ENCODE data around the gene IGF1R.

Gene IGF1R

GRCh38 chr15:98760112-98760826 is 111.9 kb downstream of the IGF1R start:
- Histone ChIP-seq H3K4me3 (ENCODE audit: low read depth in 1 of 2, low read length in 2 of 2) (no peak overlapping the region), H3K27me3 (ENCODE audit: insufficient read depth, low read length, poor library complexity) (no peaks in the 10 kb centered on the region), H3K27ac (ENCODE audit: low read length) (no peak overlapping the region), H2AFZ (ENCODE audit: low read depth, low read length) (no peak overlapping the region), H3K79me2 (ENCODE audit: insufficient read depth, low read length) (peaks cover 67% of the 10 kb centered on the region), H3K9ac (ENCODE audit: low read depth, low read length) (no peak overlapping the region), H3K36me3 (ENCODE audit: insufficient read depth, low read length) (no peaks in the 10 kb centered on the region), H4K20me1 (ENCODE audit: insufficient read depth, low read length) (peaks cover 41% of the 10 kb centered on the region), H3K4me2 (ENCODE audit: insufficient read depth, low read length) (no peak overlapping the region), H3K9me3 (ENCODE audit: insufficient read depth, low read length, severe bottlenecking) (no peaks in the 10 kb centered on the region), H3K4me1 (ENCODE audit: insufficient read depth, low read length) (no peaks in the 10 kb centered on the region)
- DNase-seq: no peak
- TF ChIP-seq CTCF (IDR thresholded peaks at IDR 0.05; ENCODE audit: borderline replicate concordance, extremely low read depth, low read length, poor library complexity, severe bottlenecking) (no peak), EZH2 (IDR thresholded peaks at IDR 0.05; ENCODE audit: borderline replicate concordance, low read depth, low read length, severe bottlenecking) (no peak)
- ATAC-seq (ENCODE audit: insufficient read depth, low read depth): no peak

DNA sequence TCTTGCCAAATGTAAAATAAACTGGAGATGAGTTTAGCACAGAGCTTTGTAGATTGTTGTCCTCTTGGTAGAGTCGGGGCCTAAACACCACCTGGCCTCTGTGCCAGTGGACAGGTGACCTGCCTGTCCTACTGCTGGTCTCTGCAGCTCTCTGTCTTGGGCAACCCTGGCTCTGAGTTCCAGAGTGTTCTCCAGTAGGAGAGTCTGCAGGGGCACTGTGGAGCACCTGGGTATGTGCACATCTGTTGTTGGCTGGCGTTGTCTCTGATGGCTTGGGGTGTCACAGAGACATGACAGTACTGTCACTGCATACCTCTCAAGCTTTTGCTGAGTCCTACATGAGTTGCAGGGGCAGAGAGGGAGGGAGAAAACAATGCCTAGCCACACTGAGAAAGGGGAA is 112.6 kb downstream of the IGF1R start:
- Histone ChIP-seq H3K27ac (ENCODE audit: low read length) (no peak overlapping the region), H3K9me3 (ENCODE audit: insufficient read depth, low read length, severe bottlenecking) (no peaks in the 10 kb centered on the region), H3K27me3 (ENCODE audit: insufficient read depth, low read length, poor library complexity) (no peaks in the 10 kb centered on the region), H3K9ac (ENCODE audit: low read depth, low read length) (no peak overlapping the region), H2AFZ (ENCODE audit: low read depth, low read length) (no peak overlapping the region), H3K4me3 (ENCODE audit: low read depth in 1 of 2, low read length in 2 of 2) (no peak overlapping the region), H3K36me3 (ENCODE audit: insufficient read depth, low read length) (no peaks in the 10 kb centered on the region), H3K79me2 (ENCODE audit: insufficient read depth, low read length) (peaks cover 74% of the 10 kb centered on the region), H4K20me1 (ENCODE audit: insufficient read depth, low read length) (peaks cover 46% of the 10 kb centered on the region), H3K4me2 (ENCODE audit: insufficient read depth, low read length) (no peak overlapping the region), H3K4me1 (ENCODE audit: insufficient read depth, low read length) (no peaks in the 10 kb centered on the region)
- no peak for DNase-seq
- no peak for ATAC-seq (ENCODE audit: insufficient read depth, low read depth)
- TF ChIP-seq EZH2 (IDR thresholded peaks at IDR 0.05; ENCODE audit: borderline replicate concordance, low read depth, low read length, severe bottlenecking) (no peak), CTCF (IDR thresholded peaks at IDR 0.05; ENCODE audit: borderline replicate concordance, extremely low read depth, low read length, poor library complexity, severe bottlenecking) (no peak)

GRCh38 chr15:98763179-98763578 is 114.8 kb downstream of the IGF1R start:
- Histone ChIP-seq H3K9me3 (ENCODE audit: insufficient read depth, low read length, severe bottlenecking) (no peaks in the 10 kb centered on the region), H4K20me1 (ENCODE audit: insufficient read depth, low read length) (peaks cover 57% of the 10 kb centered on the region), H3K4me2 (ENCODE audit: insufficient read depth, low read length) (no peak overlapping the region), H3K27ac (ENCODE audit: low read length) (no peak overlapping the region), H3K36me3 (ENCODE audit: insufficient read depth, low read length) (no peaks in the 10 kb centered on the region), H2AFZ (ENCODE audit: low read depth, low read length) (no peak overlapping the region), H3K4me1 (ENCODE audit: insufficient read depth, low read length) (no peaks in the 10 kb centered on the region), H3K9ac (ENCODE audit: low read depth, low read length) (no peak overlapping the region), H3K79me2 (ENCODE audit: insufficient read depth, low read length) (peaks cover 82% of the 10 kb centered on the region), H3K4me3 (ENCODE audit: low read depth in 1 of 2, low read length in 2 of 2) (no peak overlapping the region), H3K27me3 (ENCODE audit: insufficient read depth, low read length, poor library complexity) (no peaks in the 10 kb centered on the region)
- no peak for ATAC-seq (ENCODE audit: insufficient read depth, low read depth)
- TF ChIP-seq EZH2 (IDR thresholded peaks at IDR 0.05; ENCODE audit: borderline replicate concordance, low read depth, low read length, severe bottlenecking) (no peak), CTCF (IDR thresholded peaks at IDR 0.05; ENCODE audit: borderline replicate concordance, extremely low read depth, low read length, poor library complexity, severe bottlenecking) (no peak)
- no peak for DNase-seq

Measured in DND-41 (cell line).